Stimulated activated CD4-positive, alpha-beta T cell treated with anti-CD3 and anti-CD28 coated beads, Interleukin-1b, Interleukin-23, amount 100 ng/mL, for 4 hours (primary cell): ENCODE measurements around the gene CYB5R3.

Experiments
- DNase-seq, 2 donors: peaks; one replicate each; pipeline ENCODE4 v3.0.0-alpha.2; 2020; ENCODE audit warnings: low read depth in 2 of 2

Gene CYB5R3

GRCh38 chr22:42645938-42646568, 3.1 kb downstream of the CYB5R3 start:
- no peak for DNase-seq

GRCh38 chr22:42645341-42645937, 3.8 kb downstream of the CYB5R3 start:
- DNase-seq, result no peak

GRCh38 chr22:42644422-42645340, 4.5 kb downstream of the CYB5R3 start:
- DNase-seq, result no peak

- no peak for DNase-seq
These were observed 5.4 kb downstream of the CYB5R3 start for GRCh38 chr22:42643634-42644421.

GRCh38 chr22:42642806-42643633, 6.2 kb downstream of the CYB5R3 start:
- DNase-seq, result no peak

- no peak for DNase-seq
These were observed 7.3 kb downstream of the CYB5R3 start for GRCh38 chr22:42641801-42642413.

- DNase-seq, result no peak
These were observed 9.5 kb downstream of the CYB5R3 start for GRCh38 chr22:42639541-42640241.

GRCh38 chr22:42637555-42637954, 11.6 kb downstream of the CYB5R3 start:
- no peak for DNase-seq

- no peak for DNase-seq
These were observed 12.7 kb downstream of the CYB5R3 start for GRCh38 chr22:42636506-42636905.

- DNase-seq, result no peak
These were observed 13.7 kb downstream of the CYB5R3 start for GRCh38 chr22:42635531-42635930.

- DNase-seq, result no peak
These were observed 16.2 kb downstream of the CYB5R3 start for GRCh38 chr22:42633013-42633412.

- DNase-seq, result no peak
These were observed 17.1 kb downstream of the CYB5R3 start for GRCh38 chr22:42632096-42632495.

GRCh38 chr22:42630901-42631602, 18.1 kb downstream of the CYB5R3 start:
- DNase-seq, result no peak

GRCh38 chr22:42630211-42630610, 19.0 kb downstream of the CYB5R3 start:
- DNase-seq, result no peak

GRCh38 chr22:42627981-42628380, 21.2 kb downstream of the CYB5R3 start:
- no peak for DNase-seq

GRCh38 chr22:42626951-42627625, 22.1 kb downstream of the CYB5R3 start:
- DNase-seq, result no peak

- DNase-seq, result no peak
These were observed 22.8 kb downstream of the CYB5R3 start for GRCh38 chr22:42626431-42626830.

- no peak for DNase-seq
These were observed 23.8 kb downstream of the CYB5R3 start for GRCh38 chr22:42625416-42625815.
